Liver (tissue), 3 donors: Measurements from ENCODE around the gene RASEF.

ENCODE experiments used
- ATF3 ChIP-seq: IDR thresholded peaks from 2 replicates; pipeline ENCODE4 v1.6.1; 2016; ENCODE audit warnings: antibody characterized with exemption
- CTCF ChIP-seq: fragments of 150-350 bp; IDR thresholded peaks from 2 replicates; pipeline ENCODE4 v1.5.1; 2017; ENCODE audit warnings: improper control_type of control experiment, low read depth, low read length; ENCODE audit not compliant: missing input control
- FOXA1 ChIP-seq: IDR thresholded peaks from 2 replicates; pipeline ENCODE4 v1.6.1; 2016; ENCODE audit warnings: antibody characterized with exemption
- GABPA ChIP-seq, 2 donors: IDR thresholded peaks in 1 of 2; conservative IDR thresholded peaks in 1 of 2; 2 replicates each; pipeline ENCODE4 v1.6.1; 2016; ENCODE audit warnings: antibody characterized with exemption in 2 of 2, mild to moderate bottlenecking in 1 of 2, moderate library complexity in 1 of 2
- JUND ChIP-seq, 2 donors: IDR thresholded peaks; 2 replicates each; pipeline ENCODE4 v1.6.1; 2016; ENCODE audit warnings: antibody characterized with exemption in 2 of 2
- MAX ChIP-seq: IDR thresholded peaks from 2 replicates; pipeline ENCODE4 v1.6.1; 2016; ENCODE audit warnings: antibody characterized with exemption
- RAD21 ChIP-seq, 2 donors: IDR thresholded peaks; 2 replicates each; pipeline ENCODE4 v1.6.1; 2016; ENCODE audit warnings: antibody characterized with exemption in 2 of 2, mild to moderate bottlenecking in 2 of 2
- REST ChIP-seq: IDR thresholded peaks from 2 replicates; pipeline ENCODE4 v1.6.1; 2016; ENCODE audit warnings: antibody characterized with exemption, mild to moderate bottlenecking
- RXRA ChIP-seq, 2 donors: IDR thresholded peaks; 2 replicates each; pipeline ENCODE4 v1.6.1; 2017 to 2018; ENCODE audit warnings: antibody characterized with exemption in 2 of 2, mild to moderate bottlenecking in 1 of 2
- SP1 ChIP-seq: IDR thresholded peaks from 2 replicates; pipeline ENCODE4 v1.6.1; 2018; ENCODE audit warnings: antibody characterized with exemption, mild to moderate bottlenecking
- TAF1 ChIP-seq: conservative IDR thresholded peaks from 2 replicates; pipeline ENCODE4 v1.6.1; 2016; ENCODE audit warnings: antibody characterized with exemption, mild to moderate bottlenecking
- YY1 ChIP-seq: IDR thresholded peaks from 2 replicates; pipeline ENCODE4 v1.6.1; 2016; ENCODE audit warnings: antibody characterized with exemption, mild to moderate bottlenecking
- ZBTB33 ChIP-seq: IDR thresholded peaks from 2 replicates; pipeline ENCODE4 v1.6.1; 2016; ENCODE audit warnings: antibody characterized with exemption
- donor health status: healthy.
- donor health status: healthy.

- no peak for TF ChIP-seq CTCF
- TF ChIP-seq JUND (IDR thresholded peaks at IDR 0.05): no peak
- no peak for TF ChIP-seq RAD21 (IDR thresholded peaks at IDR 0.05)
- TF ChIP-seq YY1: no peak
- no peak for TF ChIP-seq REST
- TF ChIP-seq TAF1: no peak
- no peak for TF ChIP-seq GABPA (IDR thresholded peaks at IDR 0.05 in 1 of 2, conservative IDR thresholded peaks at IDR 0.05 in 1 of 2)
- no peak for TF ChIP-seq RXRA (IDR thresholded peaks at IDR 0.05)
- TF ChIP-seq MAX: no peak
- no peak for TF ChIP-seq ZBTB33
- no peak for TF ChIP-seq FOXA1
- TF ChIP-seq SP1: no peak
- no peak for TF ChIP-seq ATF3
These were observed 6.8 kb downstream of the RASEF start for GRCh38 chr9:83056174-83056573.
